GM12865 (cell line): ENCODE results near the gene FTCDNL1.
A peak's percentile ranks its signal among the peaks of the same experiment; 100 is the strongest.

ENCODE experiments used
- DNase-seq: peaks from one replicate; pipeline ENCODE4 v3.0.0; 2010; ENCODE audit warnings: low read depth
- H3K4me3 ChIP-seq: 2 replicates; pipeline ENCODE4 v1.5.1; 2011; ENCODE audit warnings: mild to moderate bottlenecking, low read depth, low read length, control low read depth
- CTCF ChIP-seq: IDR thresholded peaks from 2 replicates; pipeline ENCODE4 v1.5.1; 2011; ENCODE audit warnings: low read length, control low read depth, low read depth, inconsistent platforms; ENCODE audit not compliant: insufficient read depth; ENCODE audit errors: missing control alignments

Gene FTCDNL1

GRCh38 chr2:199742884-199743283 is 108.1 kb downstream of the FTCDNL1 start:
- TF ChIP-seq CTCF = no peak
- no peak for DNase-seq
- H3K4me3 ChIP-seq = no peak overlapping the region

GRCh38 chr2:199740111-199740428 is 110.9 kb downstream of the FTCDNL1 start:
- DNase-seq = no peak
- H3K4me3 ChIP-seq = no peak overlapping the region
- TF ChIP-seq CTCF = no peak

GRCh38 chr2:199739413-199740110 is 111.4 kb downstream of the FTCDNL1 start:
- DNase-seq = peak; percentile 68
- H3K4me3 ChIP-seq = no peak overlapping the region

GRCh38 chr2:199738727-199739412 is 112.1 kb downstream of the FTCDNL1 start:
- H3K4me3 ChIP-seq = no peak overlapping the region
- TF ChIP-seq CTCF = no peak
- no peak for DNase-seq

More at GRCh38 chr2:199739413-199740110, 111.4 kb downstream of the FTCDNL1 start:
- peak; percentile 77 for TF ChIP-seq CTCF

- DNase-seq = no peak
- no peak for TF ChIP-seq CTCF
Observed at GRCh38 chr2:199734651-199735050, 116.3 kb downstream of the FTCDNL1 start.

GRCh38 chr2:199734011-199734410 is 117.0 kb downstream of the FTCDNL1 start:
- H3K4me3 ChIP-seq = no peak overlapping the region
- TF ChIP-seq CTCF = no peak
- DNase-seq = no peak

More at GRCh38 chr2:199734651-199735050, 116.3 kb downstream of the FTCDNL1 start:
- H3K4me3 ChIP-seq = no peak overlapping the region
